Osteoblast (primary cell): ENCODE measurements around the gene GART. TPM values are rescaled to one million over a fixed set of nuclear protein-coding genes. Genes with fewer than 3 reads are reported as not detected.

ENCODE experiments used
- DNase-seq: peaks from one replicate; pipeline ENCODE4 v3.0.0; 2011; ENCODE audit warnings: low spot score, mixed read lengths; ENCODE audit not compliant: insufficient read length; ENCODE audit errors: missing footprints
- H2AFZ ChIP-seq: 2 replicates; pipeline ENCODE4 v1.6.0; 2011; ENCODE audit warnings: mild to moderate bottlenecking, low read length
- H3K27ac ChIP-seq: 2 replicates; pipeline ENCODE4 v1.5.1; 2011; ENCODE audit warnings: mild to moderate bottlenecking, low read depth, low read length, moderate library complexity
- H3K27me3 ChIP-seq: 2 replicates; pipeline ENCODE4 v1.6.0; 2012; ENCODE audit warnings: mild to moderate bottlenecking, control low read depth, inconsistent platforms, low read length, moderate library complexity; ENCODE audit not compliant: insufficient read depth
- H3K36me3 ChIP-seq: 2 replicates; pipeline ENCODE4 v1.5.1; 2011; ENCODE audit warnings: mild to moderate bottlenecking, low read length, control low read depth, moderate library complexity; ENCODE audit not compliant: insufficient read depth
- H3K4me1 ChIP-seq: 2 replicates; pipeline ENCODE4 v1.5.1; 2011; ENCODE audit warnings: mild to moderate bottlenecking, low read length, control low read depth, moderate library complexity; ENCODE audit not compliant: insufficient read depth
- H3K4me2 ChIP-seq: 2 replicates; pipeline ENCODE4 v1.6.0; 2011; ENCODE audit warnings: mild to moderate bottlenecking, low read length; ENCODE audit not compliant: insufficient read depth
- H3K4me3 ChIP-seq: fragments of 200-600 bp; sonication (generic); 3 replicates; pipeline ENCODE4 v1.5.1; 2012; ENCODE audit warnings: mild to moderate bottlenecking, low read length, inconsistent platforms; ENCODE audit not compliant: insufficient read depth
- H3K79me2 ChIP-seq: 2 replicates; pipeline ENCODE4 v1.6.0; 2012; ENCODE audit warnings: mild to moderate bottlenecking, low read length, control low read depth, inconsistent platforms; ENCODE audit not compliant: insufficient read depth
- H3K9me3 ChIP-seq: 2 replicates; pipeline ENCODE4 v1.5.1; 2011; ENCODE audit warnings: low read depth, low read length, control low read depth
- H4K20me1 ChIP-seq: 2 replicates; pipeline ENCODE4 v1.6.0; 2012; ENCODE audit warnings: mild to moderate bottlenecking, low read length, control low read depth; ENCODE audit not compliant: insufficient read depth
- total RNA-seq: library from RNA; depleted of rRNA; stranded (reverse); fragments of >200 nt; gene quantifications from 2 replicates; pipeline ENCODE4 v1.2.3, GENCODE V29; 2012
- TF ChIP-seq, protein P1 (sequence below): IDR thresholded peaks from 2 replicates; pipeline ENCODE4 v1.5.1; 2011; ENCODE audit warnings: mild to moderate bottlenecking, low read depth, low read length, moderate library complexity; ENCODE audit errors: extremely low read depth

The GART gene
- total RNA-seq, 1 donor: 85.8 TPM

GRCh38 chr21:33566514-33566913, 24.6 kb upstream of the GART start:
- no peak overlapping the region for H3K4me2 ChIP-seq
- H3K27me3 ChIP-seq: no peaks in the 10 kb centered on the region
- H4K20me1 ChIP-seq: peaks cover under 1% of the 10 kb centered on the region
- no peaks in the 10 kb centered on the region for H3K4me1 ChIP-seq
- H3K9me3 ChIP-seq: no peaks in the 10 kb centered on the region
- no peak for DNase-seq
- TF ChIP-seq, protein P1, sequence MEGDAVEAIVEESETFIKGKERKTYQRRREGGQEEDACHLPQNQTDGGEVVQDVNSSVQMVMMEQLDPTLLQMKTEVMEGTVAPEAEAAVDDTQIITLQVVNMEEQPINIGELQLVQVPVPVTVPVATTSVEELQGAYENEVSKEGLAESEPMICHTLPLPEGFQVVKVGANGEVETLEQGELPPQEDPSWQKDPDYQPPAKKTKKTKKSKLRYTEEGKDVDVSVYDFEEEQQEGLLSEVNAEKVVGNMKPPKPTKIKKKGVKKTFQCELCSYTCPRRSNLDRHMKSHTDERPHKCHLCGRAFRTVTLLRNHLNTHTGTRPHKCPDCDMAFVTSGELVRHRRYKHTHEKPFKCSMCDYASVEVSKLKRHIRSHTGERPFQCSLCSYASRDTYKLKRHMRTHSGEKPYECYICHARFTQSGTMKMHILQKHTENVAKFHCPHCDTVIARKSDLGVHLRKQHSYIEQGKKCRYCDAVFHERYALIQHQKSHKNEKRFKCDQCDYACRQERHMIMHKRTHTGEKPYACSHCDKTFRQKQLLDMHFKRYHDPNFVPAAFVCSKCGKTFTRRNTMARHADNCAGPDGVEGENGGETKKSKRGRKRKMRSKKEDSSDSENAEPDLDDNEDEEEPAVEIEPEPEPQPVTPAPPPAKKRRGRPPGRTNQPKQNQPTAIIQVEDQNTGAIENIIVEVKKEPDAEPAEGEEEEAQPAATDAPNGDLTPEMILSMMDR: no peak
- no peak overlapping the region for H3K27ac ChIP-seq
- H3K79me2 ChIP-seq: peaks cover 75% of the 10 kb centered on the region
- no peak overlapping the region for H2AFZ ChIP-seq
- H3K36me3 ChIP-seq: peaks cover 67% of the 10 kb centered on the region
- no peak overlapping the region for H3K4me3 ChIP-seq

DNA sequence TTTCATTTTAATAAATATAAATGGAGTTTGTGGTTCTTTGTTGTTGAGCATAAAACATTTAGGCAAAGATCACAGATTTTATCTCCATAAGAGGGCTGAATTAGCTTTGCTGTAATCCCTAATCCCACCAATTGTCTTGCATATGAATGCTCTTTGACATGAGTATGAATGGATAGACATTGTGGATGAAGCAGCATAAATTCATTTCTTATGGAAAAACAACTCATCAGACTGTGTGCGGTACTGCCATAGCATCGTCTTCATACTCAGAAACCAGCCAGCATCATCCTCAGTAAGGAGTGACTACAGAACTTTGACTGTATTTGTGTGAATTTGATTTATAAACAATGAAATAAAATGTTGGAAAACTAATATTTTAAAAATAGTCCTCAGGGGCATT, 20.5 kb upstream of the GART start:
- no peak for DNase-seq
- Histone ChIP-seq H3K4me1 (no peaks in the 10 kb centered on the region), H3K27me3 (no peaks in the 10 kb centered on the region), H3K36me3 (peaks cover 67% of the 10 kb centered on the region), H3K79me2 (peaks cover 87% of the 10 kb centered on the region), H3K4me3 (no peak overlapping the region), H3K27ac (no peak overlapping the region), H4K20me1 (peaks cover 23% of the 10 kb centered on the region), H3K4me2 (no peak overlapping the region), H3K9me3 (no peaks in the 10 kb centered on the region), H2AFZ (no peak overlapping the region)
- TF ChIP-seq, protein P1: no peak

GRCh38 chr21:33561373-33561772, 19.5 kb upstream of the GART start:
- Histone ChIP-seq H3K9me3 (no peaks in the 10 kb centered on the region), H3K27me3 (no peaks in the 10 kb centered on the region), H3K27ac (no peak overlapping the region), H2AFZ (no peak overlapping the region), H3K79me2 (peaks cover 89% of the 10 kb centered on the region), H3K4me3 (no peak overlapping the region), H3K36me3 (peaks cover 70% of the 10 kb centered on the region), H4K20me1 (peaks cover 32% of the 10 kb centered on the region), H3K4me2 (no peak overlapping the region), H3K4me1 (no peaks in the 10 kb centered on the region)
- TF ChIP-seq, protein P1: no peak
- DNase-seq: no peak

DNA sequence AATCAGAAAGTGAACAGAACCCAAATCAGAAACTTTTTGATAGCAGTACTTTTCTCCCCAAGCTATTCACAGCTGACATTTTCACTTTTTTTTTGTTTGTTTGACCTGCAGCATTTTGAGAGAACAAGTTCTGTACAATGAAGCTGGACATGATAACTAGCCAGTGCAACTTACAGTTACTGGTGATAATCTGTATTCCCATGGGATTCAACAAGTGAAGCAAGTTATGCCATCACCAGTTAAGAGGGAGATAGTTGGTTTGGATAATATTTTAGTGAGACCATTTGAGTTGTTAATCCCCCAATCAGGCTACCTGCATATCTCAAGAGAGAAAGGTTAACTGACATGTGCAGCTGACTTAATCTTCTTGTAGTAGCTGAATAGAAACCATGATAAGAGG, 19.0 kb upstream of the GART start:
- H4K20me1 ChIP-seq: peaks cover 35% of the 10 kb centered on the region
- no peaks in the 10 kb centered on the region for H3K9me3 ChIP-seq
- peaks cover 72% of the 10 kb centered on the region for H3K36me3 ChIP-seq
- H3K4me1 ChIP-seq: no peaks in the 10 kb centered on the region
- H3K27ac ChIP-seq: no peak overlapping the region
- TF ChIP-seq, protein P1: no peak
- DNase-seq: no peak
- no peaks in the 10 kb centered on the region for H3K27me3 ChIP-seq
- H3K4me2 ChIP-seq: no peak overlapping the region
- H2AFZ ChIP-seq: no peak overlapping the region
- no peak overlapping the region for H3K4me3 ChIP-seq
- peaks cover 92% of the 10 kb centered on the region for H3K79me2 ChIP-seq
